HepG2 (cell line): ENCODE measurements around the gene RFX2. TPM values are rescaled to one million over a fixed set of nuclear protein-coding genes. Genes with fewer than 3 reads are reported as not detected.

ENCODE experiments used
- ERF ChIP-seq: IDR thresholded peaks from 2 replicates; pipeline ENCODE4 v1.6.1; 2018; ENCODE audit warnings: missing biosample characterization, missing genetic modification reagents
- FOXP1 ChIP-seq, 2 experiments: fragments of 450-650 bp in 1 of 2; IDR thresholded peaks; 2 replicates each; pipeline ENCODE4 v1.6.1; 2017 to 2018; ENCODE audit warnings: antibody characterized with exemption in 1 of 2
- GABPB1 ChIP-seq: IDR thresholded peaks from 2 replicates; pipeline ENCODE4 v1.6.1; 2016; ENCODE audit warnings: mild to moderate bottlenecking, missing genetic modification reagents, moderate library complexity, missing compliant biosample characterization
- HNRNPH1 ChIP-seq: fragments of 200-400 bp; formaldehyde crosslinking; optimal IDR thresholded peaks from 2 replicates; pipeline ENCODE3; 2017; ENCODE audit warnings: mild to moderate bottlenecking, low read depth, low read length
- KDM5A ChIP-seq: fragments of 200-600 bp; sonication (generic); IDR thresholded peaks from 2 replicates; pipeline ENCODE4 v1.7.0; 2018; ENCODE audit warnings: antibody characterized with exemption, mild to moderate bottlenecking, low read length, borderline replicate concordance
- NKX3-1 ChIP-seq: sonication (generic); formaldehyde crosslinking; IDR thresholded peaks from 2 replicates; pipeline ENCODE4 v1.5.0; 2020; ENCODE audit warnings: missing genetic modification reagents
- PCBP1 ChIP-seq: fragments of 200-400 bp; formaldehyde crosslinking; IDR thresholded peaks from 2 replicates; pipeline ENCODE4 v1.6.1; 2017; ENCODE audit warnings: mild to moderate bottlenecking, low read depth, low read length, borderline replicate concordance
- PHB2 ChIP-seq: fragments of 450-650 bp; IDR thresholded peaks from 2 replicates; pipeline ENCODE4 v1.6.1; 2018; ENCODE audit not compliant: partially characterized antibody
- RFXAP ChIP-seq: sonication (generic); formaldehyde crosslinking; IDR thresholded peaks from 2 replicates; pipeline ENCODE4 v1.4.0; 2020; ENCODE audit warnings: missing genetic modification reagents, borderline replicate concordance
- ZNF143 ChIP-seq: sonication (generic); formaldehyde crosslinking; IDR thresholded peaks from 2 replicates; pipeline ENCODE4 v1.4.0; 2020; ENCODE audit warnings: missing genetic modification reagents
- ZNF501 ChIP-seq: sonication (generic); formaldehyde crosslinking; IDR thresholded peaks from 2 replicates; pipeline ENCODE4 v1.5.1; 2020; ENCODE audit warnings: mild to moderate bottlenecking, moderate library complexity, missing genetic modification reagents
- ZNF558 ChIP-seq: sonication (generic); formaldehyde crosslinking; IDR thresholded peaks from 2 replicates; pipeline ENCODE4 v1.9.0; 2022; ENCODE audit warnings: mild to moderate bottlenecking, missing genetic modification reagents, borderline replicate concordance
- ZNF7 ChIP-seq: IDR thresholded peaks from 2 replicates; pipeline ENCODE4 v1.6.1; 2016; ENCODE audit warnings: missing biosample characterization, missing genetic modification reagents
- ZSCAN22 ChIP-seq: sonication (generic); formaldehyde crosslinking; IDR thresholded peaks from 2 replicates; pipeline ENCODE4 v1.4.0; 2020; ENCODE audit warnings: mild to moderate bottlenecking, missing genetic modification reagents
- polyA plus RNA-seq, 8 experiments: library from polyadenylated mRNA; depleted of rRNA in 3 of 8; stranded (reverse) in 7 of 8; unstranded in 1 of 8; fragments of >200 nt; fragmentation: Illumina TruSeq in 4 of 8; extraction: Trizol in 4 of 8; gene quantifications; 2 replicates each; pipeline versions ENCODE4 v1.2.1 to v1.2.3, GENCODE V29; 2011 to 2016; ENCODE audit warnings: low read depth in 4 of 8, missing spikeins in 1 of 8, mixed read lengths in 1 of 8; ENCODE audit not compliant: insufficient read depth in 1 of 8
- total RNA-seq, 5 experiments: library from RNA; depleted of rRNA; stranded (reverse); fragments of >200 nt; fragmentation: Illumina TruSeq; extraction: Trizol; gene quantifications; 2 replicates each; pipeline ENCODE4 v1.2.3, GENCODE V29; 2016; ENCODE audit warnings: low read depth in 1 of 5
- TF ChIP-seq, protein P1 (sequence below): sonication (generic); formaldehyde crosslinking; IDR thresholded peaks from 2 replicates; pipeline ENCODE4 v1.4.0; 2020; ENCODE audit warnings: mild to moderate bottlenecking, missing genetic modification reagents
- TF ChIP-seq, protein P2 (sequence below), 2 experiments: sonication (generic) in 1 of 2; formaldehyde crosslinking in 1 of 2; IDR thresholded peaks; 2 replicates each; pipeline versions ENCODE4 v1.4.0 to v1.6.1; 2016 to 2020; ENCODE audit warnings: borderline replicate concordance in 1 of 2, low read depth in 1 of 2, mild to moderate bottlenecking in 1 of 2, missing genetic modification reagents in 1 of 2
- TF ChIP-seq, protein P3 (sequence below): sonication (generic); formaldehyde crosslinking; IDR thresholded peaks from 2 replicates; pipeline ENCODE4 v1.8.1; 2023; ENCODE audit warnings: mild to moderate bottlenecking, moderate library complexity, missing genetic modification reagents
- TF ChIP-seq, protein P4 (sequence below): sonication (generic); formaldehyde crosslinking; IDR thresholded peaks from 2 replicates; pipeline ENCODE4 v1.4.0; 2020; ENCODE audit warnings: missing genetic modification reagents
- TF ChIP-seq, protein P5 (sequence below): sonication (generic); formaldehyde crosslinking; IDR thresholded peaks from 2 replicates; pipeline ENCODE4 v1.8.0; 2022; ENCODE audit warnings: mild to moderate bottlenecking, missing genetic modification reagents, moderate library complexity

The RFX2 gene
- total and polyA plus RNA-seq, 2 of the 13 experiments (the other 11 are each of a cell fraction or from before 2014, with no cell fraction given) = 2.8 to 3.3 TPM

DNA sequence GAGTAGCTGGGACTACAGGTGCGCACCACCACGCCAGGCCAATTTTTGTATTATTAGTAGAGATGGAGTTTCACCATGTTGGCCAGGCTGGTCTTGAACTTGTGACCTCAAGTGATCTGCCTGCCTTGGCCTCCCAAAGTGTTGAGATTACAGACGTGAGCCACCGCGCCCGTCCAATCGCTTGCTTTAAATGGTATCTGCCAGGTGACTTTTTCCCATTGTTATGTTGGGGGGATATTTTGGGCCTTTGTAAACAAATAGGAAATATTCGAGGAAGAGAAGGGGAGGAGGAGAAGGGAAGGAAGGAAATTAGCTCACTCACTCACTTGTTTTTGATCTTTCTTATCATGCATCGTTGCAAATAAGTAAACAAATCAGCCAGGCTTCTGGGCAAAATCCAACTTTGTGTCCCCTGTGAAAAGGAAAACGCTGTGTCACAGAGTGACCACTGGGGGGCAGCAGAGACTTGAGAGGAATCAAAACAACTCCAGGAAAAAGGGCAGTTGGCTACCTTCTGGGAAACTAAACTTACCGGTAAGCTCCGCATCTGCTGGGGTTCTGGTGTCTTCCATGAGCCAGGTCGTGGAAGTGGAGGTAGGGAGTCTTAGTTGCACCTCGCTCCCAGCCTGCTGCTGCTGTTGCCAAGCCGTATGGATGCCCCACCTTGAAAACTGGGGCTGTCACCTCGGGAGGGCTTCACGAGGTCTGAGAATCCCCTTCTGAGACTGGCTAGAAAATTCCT, 123.1 kb downstream of the RFX2 start (continued):
- TF ChIP-seq, protein P1, sequence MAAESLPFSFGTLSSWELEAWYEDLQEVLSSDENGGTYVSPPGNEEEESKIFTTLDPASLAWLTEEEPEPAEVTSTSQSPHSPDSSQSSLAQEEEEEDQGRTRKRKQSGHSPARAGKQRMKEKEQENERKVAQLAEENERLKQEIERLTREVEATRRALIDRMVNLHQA (CRISPR knock-in tag) = no peak
- TF ChIP-seq ZNF558 (no peak), ZSCAN22 (CRISPR knock-in tag) (no peak), FOXP1 (IDR thresholded peaks at IDR 0.05) (0 out of 2 replicates have a peak, but pooled peaks have one; percentile 28), FOXP1 (CRISPR knock-in tag; IDR thresholded peaks at IDR 0.05) (peak; percentile 87), ERF (CRISPR knock-in tag) (peak; percentile 70; the same call in 1 of the 2 replicates), HNRNPH1 (no peak), KDM5A (no peak), PHB2 (no peak), ZNF143 (0 out of 2 replicates have a peak, but pooled peaks have one; percentile 8), ZNF501 (CRISPR knock-in tag) (no peak; the same call in 1 of the 2 replicates), GABPB1 (CRISPR knock-in tag) (no peak), PCBP1 (no peak), NKX3-1 (CRISPR knock-in tag) (no peak), RFXAP (CRISPR knock-in tag) (no peak), ZNF7 (CRISPR knock-in tag) (no peak)
- TF ChIP-seq, protein P2, sequence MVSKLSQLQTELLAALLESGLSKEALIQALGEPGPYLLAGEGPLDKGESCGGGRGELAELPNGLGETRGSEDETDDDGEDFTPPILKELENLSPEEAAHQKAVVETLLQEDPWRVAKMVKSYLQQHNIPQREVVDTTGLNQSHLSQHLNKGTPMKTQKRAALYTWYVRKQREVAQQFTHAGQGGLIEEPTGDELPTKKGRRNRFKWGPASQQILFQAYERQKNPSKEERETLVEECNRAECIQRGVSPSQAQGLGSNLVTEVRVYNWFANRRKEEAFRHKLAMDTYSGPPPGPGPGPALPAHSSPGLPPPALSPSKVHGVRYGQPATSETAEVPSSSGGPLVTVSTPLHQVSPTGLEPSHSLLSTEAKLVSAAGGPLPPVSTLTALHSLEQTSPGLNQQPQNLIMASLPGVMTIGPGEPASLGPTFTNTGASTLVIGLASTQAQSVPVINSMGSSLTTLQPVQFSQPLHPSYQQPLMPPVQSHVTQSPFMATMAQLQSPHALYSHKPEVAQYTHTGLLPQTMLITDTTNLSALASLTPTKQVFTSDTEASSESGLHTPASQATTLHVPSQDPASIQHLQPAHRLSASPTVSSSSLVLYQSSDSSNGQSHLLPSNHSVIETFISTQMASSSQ (IDR thresholded peaks at IDR 0.05; ENCODE audit: low read depth) = no peak
- TF ChIP-seq, protein P2 (CRISPR knock-in tag; IDR thresholded peaks at IDR 0.05; ENCODE audit: borderline replicate concordance) = no peak
- TF ChIP-seq, protein P3, sequence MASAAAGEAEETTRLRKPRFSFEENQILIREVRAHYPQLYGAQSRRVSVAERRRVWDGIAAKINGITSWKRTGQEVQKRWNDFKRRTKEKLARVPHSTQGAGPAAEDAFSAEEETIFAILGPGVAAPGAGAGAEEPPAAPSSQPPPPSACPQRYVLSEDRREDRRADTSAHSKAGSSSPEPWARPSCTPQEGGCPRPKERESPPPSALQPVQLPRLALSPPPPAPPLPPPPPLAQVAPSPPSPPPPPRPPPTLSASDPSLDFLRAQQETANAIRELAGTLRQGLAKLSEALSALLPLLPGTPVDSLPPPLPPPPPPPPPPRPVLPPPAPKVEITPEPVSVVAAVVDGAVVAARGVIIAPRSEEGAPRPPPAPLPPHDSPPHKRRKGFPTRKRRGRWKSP = no peak
- TF ChIP-seq, protein P4, sequence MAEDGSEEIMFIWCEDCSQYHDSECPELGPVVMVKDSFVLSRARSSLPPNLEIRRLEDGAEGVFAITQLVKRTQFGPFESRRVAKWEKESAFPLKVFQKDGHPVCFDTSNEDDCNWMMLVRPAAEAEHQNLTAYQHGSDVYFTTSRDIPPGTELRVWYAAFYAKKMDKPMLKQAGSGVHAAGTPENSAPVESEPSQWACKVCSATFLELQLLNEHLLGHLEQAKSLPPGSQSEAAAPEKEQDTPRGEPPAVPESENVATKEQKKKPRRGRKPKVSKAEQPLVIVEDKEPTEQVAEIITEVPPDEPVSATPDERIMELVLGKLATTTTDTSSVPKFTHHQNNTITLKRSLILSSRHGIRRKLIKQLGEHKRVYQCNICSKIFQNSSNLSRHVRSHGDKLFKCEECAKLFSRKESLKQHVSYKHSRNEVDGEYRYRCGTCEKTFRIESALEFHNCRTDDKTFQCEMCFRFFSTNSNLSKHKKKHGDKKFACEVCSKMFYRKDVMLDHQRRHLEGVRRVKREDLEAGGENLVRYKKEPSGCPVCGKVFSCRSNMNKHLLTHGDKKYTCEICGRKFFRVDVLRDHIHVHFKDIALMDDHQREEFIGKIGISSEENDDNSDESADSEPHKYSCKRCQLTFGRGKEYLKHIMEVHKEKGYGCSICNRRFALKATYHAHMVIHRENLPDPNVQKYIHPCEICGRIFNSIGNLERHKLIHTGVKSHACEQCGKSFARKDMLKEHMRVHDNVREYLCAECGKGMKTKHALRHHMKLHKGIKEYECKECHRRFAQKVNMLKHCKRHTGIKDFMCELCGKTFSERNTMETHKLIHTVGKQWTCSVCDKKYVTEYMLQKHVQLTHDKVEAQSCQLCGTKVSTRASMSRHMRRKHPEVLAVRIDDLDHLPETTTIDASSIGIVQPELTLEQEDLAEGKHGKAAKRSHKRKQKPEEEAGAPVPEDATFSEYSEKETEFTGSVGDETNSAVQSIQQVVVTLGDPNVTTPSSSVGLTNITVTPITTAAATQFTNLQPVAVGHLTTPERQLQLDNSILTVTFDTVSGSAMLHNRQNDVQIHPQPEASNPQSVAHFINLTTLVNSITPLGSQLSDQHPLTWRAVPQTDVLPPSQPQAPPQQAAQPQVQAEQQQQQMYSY (CRISPR knock-in tag) = no peak
- TF ChIP-seq, protein P5, sequence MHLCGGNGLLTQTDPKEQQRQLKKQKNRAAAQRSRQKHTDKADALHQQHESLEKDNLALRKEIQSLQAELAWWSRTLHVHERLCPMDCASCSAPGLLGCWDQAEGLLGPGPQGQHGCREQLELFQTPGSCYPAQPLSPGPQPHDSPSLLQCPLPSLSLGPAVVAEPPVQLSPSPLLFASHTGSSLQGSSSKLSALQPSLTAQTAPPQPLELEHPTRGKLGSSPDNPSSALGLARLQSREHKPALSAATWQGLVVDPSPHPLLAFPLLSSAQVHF (CRISPR knock-in tag) = no peak
